Activated T-cell treated with anti-CD3 and anti-CD28 coated beads, Interleukin-2, amount 50 U/mL, for 4 hours (primary cell): ENCODE data around the gene DPYD. TPM values are rescaled to one million over a fixed set of nuclear protein-coding genes. Genes with fewer than 3 reads are reported as not detected.

Experiments
- ATAC-seq, 2 donors: fragments of 200-7000 bp; cut with Tn5 transposase; one replicate each; pipeline ENCODE4 v1.10.0; 2021
- DNase-seq: peaks from one replicate; pipeline ENCODE4 v3.0.0-alpha.2; 2020
- H3K27me3 Mint-ChIP-seq: one replicate; pipeline ENCODE4 v1.8.0; 2021; ENCODE audit warnings: low read depth, mixed read lengths
- H3K36me3 Mint-ChIP-seq: one replicate; pipeline ENCODE4 v1.8.0; 2022; ENCODE audit warnings: mixed read lengths; ENCODE audit not compliant: insufficient read depth
- H3K4me1 Mint-ChIP-seq: one replicate; pipeline ENCODE4 v1.8.0; 2021; ENCODE audit warnings: low read depth, mixed read lengths
- H3K4me3 Mint-ChIP-seq: one replicate; pipeline ENCODE4 v1.8.0; 2021; ENCODE audit warnings: mild to moderate bottlenecking, moderate library complexity, mixed read lengths
- H3K9me3 Mint-ChIP-seq: one replicate; pipeline ENCODE4 v1.8.0; 2021; ENCODE audit warnings: mixed read lengths
- total RNA-seq, 3 donors: library from RNA; stranded (reverse); gene quantifications; one replicate each; pipeline ENCODE4 v1.2.1, GENCODE V29; 2021

Gene DPYD
- total RNA-seq, 3 donors from 2014 or later: 2.1 to 3.5 (median 2.8) TPM

- peaks cover 6% of the 10 kb centered on the region for H3K4me1 Mint-ChIP-seq
- no peak for ATAC-seq
- H3K27me3 Mint-ChIP-seq: no peaks in the 10 kb centered on the region
- no peak overlapping the region for H3K4me3 Mint-ChIP-seq
- no peak for DNase-seq
- H3K36me3 Mint-ChIP-seq: peaks cover 27% of the 10 kb centered on the region
- H3K9me3 Mint-ChIP-seq: peaks cover 9% of the 10 kb centered on the region
Observed at GRCh38 chr1:97764991-97765390, 155.8 kb downstream of the DPYD start.

DNA sequence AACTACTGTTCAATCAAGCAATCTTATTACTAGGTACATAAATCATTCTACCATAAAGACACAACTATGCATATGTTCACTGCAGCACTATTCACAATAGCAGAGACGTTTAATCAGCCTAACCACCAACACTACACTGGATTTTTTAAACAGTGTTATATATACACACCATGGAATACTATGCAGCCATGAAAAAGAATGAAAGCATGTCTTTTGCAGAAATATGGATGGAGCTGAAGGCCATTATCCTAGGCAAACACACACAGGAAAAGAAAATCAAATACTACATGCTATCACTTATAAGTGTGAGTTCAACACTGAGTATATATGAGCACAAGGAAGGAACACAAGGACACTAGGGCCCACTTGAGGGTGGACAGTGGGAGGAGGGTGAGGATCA is 159.2 kb downstream of the DPYD start:
- ATAC-seq (no peak), DNase-seq (no peak)
- Mint-ChIP-seq H3K36me3 (peaks cover 34% of the 10 kb centered on the region), H3K4me1 (peaks cover 8% of the 10 kb centered on the region), H3K4me3 (no peak overlapping the region), H3K9me3 (peaks cover 9% of the 10 kb centered on the region), H3K27me3 (no peaks in the 10 kb centered on the region)

GRCh38 chr1:97759078-97759477 is 161.8 kb downstream of the DPYD start:
- H3K4me1 Mint-ChIP-seq: peaks cover 8% of the 10 kb centered on the region
- peaks cover 30% of the 10 kb centered on the region for H3K36me3 Mint-ChIP-seq

GRCh38 chr1:97758541-97759057 is 162.2 kb downstream of the DPYD start:
- Mint-ChIP-seq H3K4me1 (peaks cover 6% of the 10 kb centered on the region), H3K27me3 (no peaks in the 10 kb centered on the region), H3K9me3 (peaks cover 9% of the 10 kb centered on the region), H3K4me3 (no peak overlapping the region), H3K36me3 (peaks cover 27% of the 10 kb centered on the region)
- no peak for ATAC-seq
- DNase-seq: no peak

More at GRCh38 chr1:97759078-97759477, 161.8 kb downstream of the DPYD start:
- Mint-ChIP-seq H3K4me3 (no peak overlapping the region), H3K27me3 (no peaks in the 10 kb centered on the region), H3K9me3 (peaks cover 9% of the 10 kb centered on the region)
- ATAC-seq (no peak), DNase-seq (no peak)

- H3K4me3 Mint-ChIP-seq: no peak overlapping the region
- no peak for DNase-seq
- ATAC-seq: no peak
- H3K9me3 Mint-ChIP-seq: no peaks in the 10 kb centered on the region
- H3K36me3 Mint-ChIP-seq: peaks cover 8% of the 10 kb centered on the region
- H3K27me3 Mint-ChIP-seq: no peaks in the 10 kb centered on the region
- no peaks in the 10 kb centered on the region for H3K4me1 Mint-ChIP-seq
Observed at GRCh38 chr1:97745912-97746311, 174.9 kb downstream of the DPYD start.

DNA sequence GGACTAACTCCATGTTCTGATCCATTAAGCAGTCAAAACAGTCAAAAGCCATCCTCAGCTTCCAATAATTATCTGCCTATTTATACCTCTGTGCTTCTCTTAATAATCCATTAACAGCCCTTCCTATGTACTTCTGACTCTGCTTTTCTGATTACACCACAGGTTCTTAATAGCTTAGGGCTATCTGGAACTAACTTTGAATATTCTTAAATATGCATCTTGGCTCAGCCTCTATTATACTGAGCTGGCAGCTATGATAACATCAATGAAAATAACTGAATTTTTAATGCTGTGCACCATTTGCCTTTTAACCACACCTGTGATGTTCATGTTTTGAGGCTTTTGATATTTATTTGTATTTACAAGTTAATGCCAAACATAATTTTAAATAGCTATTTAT is 175.9 kb downstream of the DPYD start:
- ATAC-seq: no peak
- Mint-ChIP-seq H3K27me3 (no peaks in the 10 kb centered on the region), H3K4me1 (peaks cover 2% of the 10 kb centered on the region), H3K4me3 (no peak overlapping the region), H3K9me3 (no peaks in the 10 kb centered on the region), H3K36me3 (peaks cover 16% of the 10 kb centered on the region)
- DNase-seq: no peak

- Mint-ChIP-seq H3K36me3 (peaks cover 18% of the 10 kb centered on the region), H3K27me3 (no peaks in the 10 kb centered on the region), H3K4me3 (no peak overlapping the region), H3K4me1 (peaks cover 2% of the 10 kb centered on the region), H3K9me3 (no peaks in the 10 kb centered on the region)
- DNase-seq (no peak), ATAC-seq (no peak)
Observed at GRCh38 chr1:97743129-97743528, 177.7 kb downstream of the DPYD start.

DNA sequence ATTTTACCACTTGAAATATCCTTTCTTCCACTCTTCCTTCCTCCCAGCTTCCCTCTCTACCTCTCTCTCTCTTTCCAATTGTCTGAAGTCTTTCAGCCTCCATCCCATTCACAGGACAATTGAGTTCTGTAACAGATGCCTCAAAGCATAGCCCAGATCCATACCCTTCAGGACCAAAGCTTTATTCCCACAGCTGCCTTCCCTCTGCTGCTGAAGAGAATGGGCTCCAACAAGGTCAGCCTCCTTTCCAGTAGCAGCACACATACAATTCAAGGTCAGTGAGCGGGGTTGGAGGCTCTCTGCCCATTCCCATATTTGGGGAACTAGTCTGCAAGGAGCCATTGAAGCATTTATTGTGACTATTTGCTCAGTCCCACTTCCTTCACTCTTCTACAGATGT is 179.9 kb downstream of the DPYD start:
- no peak for DNase-seq
- Mint-ChIP-seq H3K4me3 (no peak overlapping the region), H3K27me3 (no peaks in the 10 kb centered on the region), H3K4me1 (peaks cover 2% of the 10 kb centered on the region), H3K36me3 (peaks cover 20% of the 10 kb centered on the region), H3K9me3 (no peaks in the 10 kb centered on the region)
- ATAC-seq: no peak

GRCh38 chr1:97739596-97740103 is 181.2 kb downstream of the DPYD start:
- Mint-ChIP-seq H3K36me3 (peaks cover 20% of the 10 kb centered on the region), H3K27me3 (no peaks in the 10 kb centered on the region), H3K9me3 (no peaks in the 10 kb centered on the region), H3K4me1 (peaks cover 2% of the 10 kb centered on the region), H3K4me3 (no peak overlapping the region)
- no peak for DNase-seq
- ATAC-seq: no peak

GRCh38 chr1:97738270-97738669 is 182.6 kb downstream of the DPYD start:
- ATAC-seq: no peak
- H3K36me3 Mint-ChIP-seq: peaks cover 20% of the 10 kb centered on the region
- H3K4me1 Mint-ChIP-seq: peaks cover 2% of the 10 kb centered on the region
- no peak for DNase-seq
- H3K9me3 Mint-ChIP-seq: no peaks in the 10 kb centered on the region
- no peaks in the 10 kb centered on the region for H3K27me3 Mint-ChIP-seq
- H3K4me3 Mint-ChIP-seq: no peak overlapping the region

- H3K4me3 Mint-ChIP-seq: no peak overlapping the region
- H3K36me3 Mint-ChIP-seq: no peaks in the 10 kb centered on the region
- peaks cover 9% of the 10 kb centered on the region for H3K4me1 Mint-ChIP-seq
Observed at GRCh38 chr1:97730271-97730670, 190.6 kb downstream of the DPYD start.

GRCh38 chr1:97728436-97728835 is 192.4 kb downstream of the DPYD start:
- peaks cover 8% of the 10 kb centered on the region for H3K36me3 Mint-ChIP-seq
- DNase-seq (no peak), ATAC-seq (no peak)
- H3K4me3 Mint-ChIP-seq: no peak overlapping the region
- no peaks in the 10 kb centered on the region for H3K27me3 Mint-ChIP-seq
- peaks cover 13% of the 10 kb centered on the region for H3K4me1 Mint-ChIP-seq
- H3K9me3 Mint-ChIP-seq: peaks cover 9% of the 10 kb centered on the region

More at GRCh38 chr1:97730271-97730670, 190.6 kb downstream of the DPYD start:
- no peak for DNase-seq
- no peaks in the 10 kb centered on the region for H3K9me3 Mint-ChIP-seq
- H3K27me3 Mint-ChIP-seq: no peaks in the 10 kb centered on the region
- ATAC-seq: no peak

DNA sequence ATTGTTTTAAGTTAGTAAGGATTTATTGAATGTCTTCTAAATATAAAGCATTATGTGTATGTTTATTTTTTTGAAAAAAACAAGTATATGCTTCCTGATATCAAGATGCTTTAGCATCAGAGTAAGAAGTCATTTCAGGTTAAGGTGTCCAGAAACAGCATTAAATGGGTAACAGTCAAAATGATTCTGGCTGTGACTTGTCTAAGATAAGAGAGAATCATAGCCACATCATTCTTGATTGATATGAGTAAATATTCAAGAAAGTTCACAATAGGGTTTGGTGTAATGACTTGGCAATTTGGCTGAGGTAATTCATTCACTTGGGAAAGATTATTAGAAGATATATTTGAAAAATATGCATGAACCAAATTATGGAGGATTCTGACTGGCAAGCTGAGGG is 193.8 kb downstream of the DPYD start:
- DNase-seq: no peak
- H3K9me3 Mint-ChIP-seq: peaks cover 9% of the 10 kb centered on the region
- H3K4me3 Mint-ChIP-seq: no peak overlapping the region
- H3K4me1 Mint-ChIP-seq: peaks cover 13% of the 10 kb centered on the region
- H3K36me3 Mint-ChIP-seq: peaks cover 8% of the 10 kb centered on the region
- H3K27me3 Mint-ChIP-seq: no peaks in the 10 kb centered on the region
- no peak for ATAC-seq

- Mint-ChIP-seq H3K36me3 (peaks cover 8% of the 10 kb centered on the region), H3K4me3 (no peak overlapping the region), H3K4me1 (peaks cover 13% of the 10 kb centered on the region), H3K27me3 (no peaks in the 10 kb centered on the region), H3K9me3 (peaks cover 9% of the 10 kb centered on the region)
- ATAC-seq: no peak
- DNase-seq: no peak
Observed at GRCh38 chr1:97726386-97726785, 194.4 kb downstream of the DPYD start.

GRCh38 chr1:97721221-97721620 is 199.6 kb downstream of the DPYD start:
- ATAC-seq: no peak
- DNase-seq: no peak
- H3K9me3 Mint-ChIP-seq: peaks cover 15% of the 10 kb centered on the region
- peaks cover 31% of the 10 kb centered on the region for H3K36me3 Mint-ChIP-seq
- no peaks in the 10 kb centered on the region for H3K27me3 Mint-ChIP-seq
- no peak overlapping the region for H3K4me3 Mint-ChIP-seq
- peaks cover 4% of the 10 kb centered on the region for H3K4me1 Mint-ChIP-seq
